NCI-H1436 treated with DMSO at 0.1 percent for 48 hours (cell line): ENCODE measurements around the gene LRBA.

Experiments used
- DNase-seq: peaks from one replicate; lab custom pipeline; 2025; lab: John Stamatoyannopoulos, UW

LRBA gene

GRCh38 chr4:150874338-150875226, 140.5 kb downstream of the LRBA start:
- no peak for DNase-seq

GRCh38 chr4:150867148-150867547, 147.9 kb downstream of the LRBA start:
- DNase-seq, result peak; percentile 38

- no peak for DNase-seq
Observed at GRCh38 chr4:150863456-150863855, 151.6 kb downstream of the LRBA start.

- DNase-seq, result no peak
Observed at GRCh38 chr4:150862829-150863228, 152.3 kb downstream of the LRBA start.

- DNase-seq, result no peak
Observed at GRCh38 chr4:150859453-150859852, 155.6 kb downstream of the LRBA start.

GRCh38 chr4:150855981-150856510, 159.0 kb downstream of the LRBA start:
- DNase-seq, result no peak

GRCh38 chr4:150854600-150854999, 160.5 kb downstream of the LRBA start:
- DNase-seq, result no peak

- DNase-seq, result no peak
Observed at GRCh38 chr4:150853882-150854281, 161.2 kb downstream of the LRBA start.

GRCh38 chr4:150852216-150852615, 162.9 kb downstream of the LRBA start:
- DNase-seq, result no peak

- DNase-seq, result no peak
Observed at GRCh38 chr4:150849016-150849415, 166.1 kb downstream of the LRBA start.

- DNase-seq, result no peak
Observed at GRCh38 chr4:150828159-150828558, 186.9 kb downstream of the LRBA start.

GRCh38 chr4:150827226-150827625, 187.9 kb downstream of the LRBA start:
- DNase-seq, result no peak

GRCh38 chr4:150826306-150826705, 188.8 kb downstream of the LRBA start:
- DNase-seq, result no peak

GRCh38 chr4:150822407-150822806, 192.7 kb downstream of the LRBA start:
- no peak for DNase-seq

- no peak for DNase-seq
Observed at GRCh38 chr4:150821641-150822040, 193.4 kb downstream of the LRBA start.

- DNase-seq, result no peak
Observed at GRCh38 chr4:150820409-150820808, 194.7 kb downstream of the LRBA start.

- DNase-seq, result no peak
Observed at GRCh38 chr4:150818661-150819060, 196.4 kb downstream of the LRBA start.

GRCh38 chr4:150817804-150818528, 197.1 kb downstream of the LRBA start:
- no peak for DNase-seq

- DNase-seq, result no peak
Observed at GRCh38 chr4:150817017-150817416, 198.1 kb downstream of the LRBA start.

GRCh38 chr4:150816491-150816890, 198.6 kb downstream of the LRBA start:
- DNase-seq, result no peak

- no peak for DNase-seq
Observed at GRCh38 chr4:150814873-150815272, 200.2 kb downstream of the LRBA start.

- no peak for DNase-seq
Observed at GRCh38 chr4:150805183-150806025, 209.7 kb downstream of the LRBA start.
